HG03108 (cell line): ENCODE results near the gene VIPR2.

ENCODE experiments used
- ATAC-seq: cut with Tn5 transposase; IDR thresholded peaks from one replicate; pipeline ENCODE4 v1.9.1; 2021; ENCODE audit warnings: moderate library complexity; ENCODE audit not compliant: unreplicated experiment

VIPR2 gene

DNA sequence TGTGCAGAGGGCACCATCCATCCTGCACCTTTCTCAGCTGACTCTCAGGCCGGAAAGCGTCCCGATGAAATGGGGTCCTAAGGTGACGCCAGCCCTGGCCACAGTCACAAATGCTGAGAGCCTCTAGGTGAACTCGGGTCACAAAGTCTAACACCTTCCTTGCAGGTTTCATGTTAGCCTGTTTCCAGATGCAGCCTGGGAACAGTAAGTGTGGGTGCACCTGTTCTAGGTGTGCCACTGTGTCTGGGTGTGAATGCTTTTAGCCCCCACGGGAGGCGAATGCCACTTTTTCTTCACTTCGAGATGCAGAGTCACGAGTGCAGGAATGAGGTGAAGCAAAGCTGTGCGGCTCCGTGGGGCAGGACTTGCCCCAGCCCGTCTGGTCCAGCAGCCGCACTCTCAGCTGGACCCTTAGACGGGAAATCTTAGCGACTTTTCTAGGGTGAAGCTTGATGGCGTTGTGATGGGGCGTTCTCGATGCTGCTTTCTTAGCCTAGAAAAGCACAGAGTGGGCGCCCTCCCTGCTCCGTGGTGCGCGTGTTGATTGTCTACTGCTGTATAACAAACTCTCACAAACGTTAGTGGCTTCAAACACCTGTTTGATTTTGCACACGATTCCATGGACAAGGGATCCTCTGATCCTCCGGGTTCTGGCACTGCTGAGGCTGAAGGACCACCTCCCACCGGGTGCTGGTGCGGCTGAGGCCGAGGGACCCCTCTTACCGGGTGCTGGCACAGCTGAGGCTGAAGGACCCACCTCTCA is 13.6 kb upstream of the VIPR2 start:
- ATAC-seq: no peak

DNA sequence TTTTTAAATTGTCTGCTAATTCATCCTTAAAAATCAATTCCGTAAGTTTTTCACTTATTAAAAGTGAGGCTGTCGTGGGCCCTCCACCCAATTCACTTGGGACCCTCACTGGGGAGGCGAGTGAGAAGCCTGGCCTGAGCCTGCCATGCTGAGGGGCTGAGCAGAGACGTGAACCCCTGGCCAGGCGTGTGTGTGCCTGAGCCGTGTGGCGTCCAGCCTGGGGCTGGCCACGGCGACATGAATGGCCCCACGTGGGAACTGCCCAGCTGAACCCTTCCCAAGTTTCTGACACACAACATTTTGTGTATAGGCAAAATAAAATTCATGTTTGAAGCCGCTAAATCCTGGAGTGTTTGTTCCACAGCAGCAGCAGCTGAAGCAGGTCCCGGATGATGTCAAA is 13.0 kb upstream of the VIPR2 start:
- ATAC-seq: no peak

DNA sequence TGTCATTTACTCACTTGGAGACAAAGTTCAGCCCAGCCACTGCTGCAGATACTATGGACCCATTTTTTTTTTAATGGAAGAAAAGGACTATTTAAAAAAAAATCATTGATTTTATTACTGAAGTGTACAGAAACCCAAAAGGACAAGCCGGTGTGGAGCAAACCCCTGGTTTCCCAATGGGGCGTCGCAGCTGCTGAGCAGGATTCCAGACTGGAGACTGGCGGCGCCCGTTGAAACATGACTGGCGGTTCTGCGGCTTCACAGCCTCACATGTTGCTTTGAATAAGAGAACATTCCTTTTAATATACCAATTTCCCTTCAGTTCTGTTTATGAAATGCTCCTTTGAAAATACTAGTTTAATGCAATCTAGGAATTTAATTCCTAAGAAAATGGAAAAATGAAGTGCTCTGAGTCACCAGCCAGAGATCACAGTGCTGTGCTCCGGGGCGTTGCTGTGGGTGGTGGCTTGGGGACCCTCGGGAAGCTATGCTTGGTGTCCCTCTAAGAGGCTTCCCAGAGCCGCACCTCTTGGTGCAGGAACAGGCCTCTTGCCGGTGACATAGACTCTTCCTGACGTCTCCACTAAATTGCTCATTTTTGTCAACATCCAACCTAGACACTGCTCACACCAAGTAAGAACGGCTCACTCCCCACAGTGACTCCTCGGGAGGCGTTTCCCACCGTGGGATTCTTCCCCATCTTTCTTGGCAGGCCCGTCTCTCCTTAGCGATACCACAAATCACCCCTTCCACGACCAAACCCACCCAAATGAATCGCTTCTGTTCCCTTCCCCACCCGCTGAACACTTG is 12.0 kb upstream of the VIPR2 start:
- ATAC-seq: no peak

DNA sequence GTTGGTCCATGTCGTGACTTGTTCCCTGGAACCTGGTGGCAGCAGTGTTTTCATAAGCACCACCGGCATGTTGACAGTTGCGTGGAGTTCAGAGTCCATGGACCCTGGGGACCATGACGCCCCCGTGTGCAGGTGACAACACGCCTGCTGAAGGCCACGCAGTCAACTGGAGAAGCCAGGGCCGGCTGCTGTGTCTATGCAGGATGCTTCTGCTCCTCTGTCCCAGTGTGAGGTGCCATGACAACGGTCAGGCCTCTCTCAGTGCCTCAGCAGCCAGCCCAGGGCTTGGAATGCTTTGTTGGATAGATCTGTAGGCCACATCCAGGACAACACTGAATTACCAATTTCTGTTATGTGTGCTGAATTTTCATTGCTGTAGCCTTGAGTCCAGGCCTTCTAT is 10.7 kb upstream of the VIPR2 start:
- no peak for ATAC-seq

DNA sequence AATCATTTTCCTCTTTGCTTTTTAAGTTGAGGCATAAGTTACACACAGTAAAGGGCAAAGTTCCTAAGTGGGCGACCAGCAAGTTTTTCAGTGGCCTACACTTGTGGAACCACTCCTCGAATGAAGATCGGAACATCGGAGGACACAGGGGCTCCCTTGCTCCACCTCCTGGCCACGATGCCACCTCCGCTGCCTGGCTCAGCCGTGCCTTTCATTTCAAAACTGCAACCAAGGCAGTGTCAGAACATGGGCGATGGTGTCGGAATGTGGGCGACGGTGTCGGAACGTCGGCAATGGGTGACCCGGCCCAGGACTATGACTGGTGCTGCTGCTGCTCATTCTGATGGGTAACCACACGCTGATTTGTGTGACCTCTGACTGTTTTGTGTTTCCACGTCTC is 9.6 kb upstream of the VIPR2 start:
- ATAC-seq: no peak

DNA sequence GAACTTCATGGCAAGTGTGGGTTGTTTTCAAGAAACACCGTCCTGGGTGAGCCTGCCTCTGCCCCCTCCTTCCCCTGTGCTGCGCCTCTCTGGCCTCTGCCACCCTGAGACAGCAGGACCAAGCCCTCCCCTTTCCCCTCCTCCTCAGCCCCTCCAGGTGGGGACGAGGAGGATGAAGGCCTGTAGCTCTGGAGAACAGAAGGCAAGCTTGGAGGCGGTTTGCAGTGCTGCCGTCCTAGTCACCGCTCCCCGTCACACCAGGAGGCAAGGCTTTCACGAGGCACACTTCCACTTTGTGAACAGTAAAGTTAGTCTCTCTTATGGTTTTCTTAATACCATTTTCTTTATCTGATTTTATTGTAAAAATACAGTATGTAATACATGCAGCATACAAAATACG is 8.8 kb upstream of the VIPR2 start:
- no peak for ATAC-seq

DNA sequence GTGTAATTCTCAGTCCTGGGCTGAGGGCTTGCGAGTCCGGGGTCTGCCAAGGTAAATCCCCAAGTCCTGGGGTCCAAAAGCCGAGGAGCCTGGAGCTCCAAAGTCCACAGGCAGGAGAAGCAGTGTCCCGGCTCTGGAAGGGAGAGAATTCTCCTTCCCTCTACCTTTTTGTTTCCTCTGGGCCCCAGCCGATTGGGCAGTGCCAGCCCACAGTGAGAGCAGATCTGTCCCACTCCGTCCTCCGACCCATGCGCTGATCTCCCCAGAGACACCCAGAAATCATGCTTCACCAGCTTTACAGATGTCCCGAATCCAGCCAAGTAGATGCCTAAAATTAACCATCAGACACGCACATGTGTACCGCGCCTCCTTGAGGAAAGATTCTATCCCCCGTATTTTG is 8.1 kb upstream of the VIPR2 start:
- no peak for ATAC-seq

DNA sequence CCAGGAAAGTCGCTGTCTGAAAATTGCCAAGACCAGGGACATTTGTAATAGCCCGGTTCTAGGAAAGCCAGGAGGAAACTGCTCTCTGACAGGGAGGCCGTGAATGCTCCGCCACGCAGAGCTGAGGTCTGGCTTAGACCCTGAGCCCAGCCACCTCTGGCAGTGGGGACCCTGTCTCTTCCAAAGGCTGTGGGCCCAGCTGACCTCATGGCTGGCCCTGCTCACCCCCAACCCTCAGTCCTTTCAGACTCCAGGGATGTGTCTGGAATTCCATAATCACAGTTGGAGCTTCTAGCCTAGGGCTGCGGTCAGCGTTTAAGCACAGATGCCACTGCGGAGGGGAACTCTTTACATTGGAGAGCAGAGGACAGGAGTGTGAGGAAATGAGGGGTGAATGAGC is 6.6 kb upstream of the VIPR2 start:
- ATAC-seq: no peak

DNA sequence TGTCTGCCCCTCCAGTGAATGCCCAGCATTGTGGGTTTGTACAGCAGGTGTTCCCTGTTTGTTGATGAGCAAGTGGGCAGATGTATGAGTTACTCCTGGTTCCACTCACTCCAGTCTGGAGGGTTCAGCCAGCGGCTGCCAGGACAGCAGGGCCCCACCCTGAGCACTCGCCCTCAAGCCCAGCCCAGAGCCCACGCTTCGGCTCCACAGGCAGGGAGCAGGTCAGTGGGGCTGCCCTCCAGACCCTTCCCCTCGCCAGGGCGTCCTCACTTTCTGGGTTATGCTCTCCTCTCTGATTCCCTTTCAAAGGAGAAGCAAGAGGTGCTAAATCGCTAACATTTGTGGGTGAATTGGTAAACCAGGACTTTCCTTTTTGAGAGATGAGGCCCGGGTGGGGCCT is 4.8 kb upstream of the VIPR2 start:
- ATAC-seq: no peak

DNA sequence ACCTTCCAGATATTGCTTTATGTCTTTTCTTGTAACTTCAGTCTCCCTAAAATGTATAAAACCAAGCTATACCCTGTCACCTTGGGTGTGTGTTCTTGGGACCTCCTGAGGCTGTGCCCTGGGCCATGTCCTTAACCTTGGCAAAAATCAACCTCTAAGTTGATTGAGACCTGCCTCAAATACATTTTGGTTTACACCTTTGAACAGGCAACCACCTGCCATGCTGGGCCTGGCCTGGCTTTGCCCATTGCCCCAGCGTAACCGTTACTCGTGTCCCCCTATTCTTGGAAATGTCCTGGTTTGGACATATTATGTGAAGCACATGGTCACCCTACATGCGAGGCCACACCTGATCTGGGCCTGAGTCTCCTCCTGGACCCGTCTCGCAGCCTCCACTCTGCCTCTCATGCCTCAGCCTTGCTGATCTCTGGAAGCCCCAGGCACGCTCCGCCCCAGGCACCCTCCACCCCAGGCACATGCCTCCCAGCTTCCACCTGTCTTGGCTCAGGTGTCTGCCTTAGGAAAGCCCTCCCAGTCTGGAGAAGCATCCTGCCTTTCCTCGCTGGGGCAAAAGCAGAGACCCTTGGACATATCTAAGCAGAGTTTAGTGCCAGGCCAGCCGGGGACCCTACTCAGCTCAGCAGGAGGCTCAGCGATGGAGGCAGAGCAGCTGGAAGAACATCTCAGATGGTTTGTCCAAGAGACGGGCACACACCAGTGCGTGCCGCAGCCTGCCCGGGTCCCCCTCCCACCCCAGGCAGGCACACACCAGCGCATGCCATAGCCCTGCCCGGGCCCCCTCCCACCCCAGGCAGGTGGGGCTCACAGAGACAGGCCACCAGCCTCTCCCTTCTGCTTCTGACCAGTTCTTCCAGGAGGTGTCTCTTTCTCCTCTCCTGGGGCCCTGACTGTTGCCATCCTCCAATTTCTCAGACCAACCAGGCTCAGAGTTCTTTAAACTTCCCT is 4.0 kb upstream of the VIPR2 start:
- no peak for ATAC-seq

DNA sequence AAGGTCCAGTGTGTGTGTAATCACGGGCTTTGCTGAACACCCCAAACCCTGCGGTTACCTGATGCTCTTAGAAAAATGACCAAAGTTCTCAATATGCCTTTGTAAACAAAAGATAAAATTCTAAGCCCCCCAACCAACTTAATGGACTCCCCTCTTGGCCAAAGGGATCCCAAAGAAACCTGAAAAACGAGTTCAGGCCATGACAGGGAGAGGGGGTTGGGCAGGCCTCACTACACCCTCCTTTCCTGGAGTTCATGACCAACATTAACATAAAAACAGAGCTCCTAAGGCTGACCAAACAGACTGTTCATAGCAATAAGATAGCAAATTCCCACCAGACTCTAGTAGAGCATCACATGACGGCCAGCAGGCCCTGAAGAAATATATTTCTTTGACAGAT is 3.0 kb upstream of the VIPR2 start:
- no peak for ATAC-seq

DNA sequence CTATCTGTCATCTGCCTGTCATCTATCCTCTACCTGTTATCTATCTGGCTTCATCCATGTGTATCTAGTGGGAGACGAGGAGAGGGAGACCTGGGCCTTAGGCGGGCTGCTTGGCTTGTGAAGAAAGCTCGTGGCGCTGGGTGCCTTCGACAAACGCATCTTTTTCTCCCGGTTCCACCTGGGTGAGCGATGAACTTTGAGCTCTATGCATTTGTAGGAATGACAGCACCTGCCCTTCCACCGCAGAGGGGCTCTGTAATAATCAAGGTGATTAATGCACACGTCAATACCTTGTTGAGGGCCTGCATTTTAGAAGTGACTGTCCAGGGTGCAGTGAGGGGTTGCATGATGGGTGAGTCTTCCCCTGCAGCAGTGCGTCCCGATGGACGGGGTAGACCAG is 2.6 kb upstream of the VIPR2 start:
- no peak for ATAC-seq

DNA sequence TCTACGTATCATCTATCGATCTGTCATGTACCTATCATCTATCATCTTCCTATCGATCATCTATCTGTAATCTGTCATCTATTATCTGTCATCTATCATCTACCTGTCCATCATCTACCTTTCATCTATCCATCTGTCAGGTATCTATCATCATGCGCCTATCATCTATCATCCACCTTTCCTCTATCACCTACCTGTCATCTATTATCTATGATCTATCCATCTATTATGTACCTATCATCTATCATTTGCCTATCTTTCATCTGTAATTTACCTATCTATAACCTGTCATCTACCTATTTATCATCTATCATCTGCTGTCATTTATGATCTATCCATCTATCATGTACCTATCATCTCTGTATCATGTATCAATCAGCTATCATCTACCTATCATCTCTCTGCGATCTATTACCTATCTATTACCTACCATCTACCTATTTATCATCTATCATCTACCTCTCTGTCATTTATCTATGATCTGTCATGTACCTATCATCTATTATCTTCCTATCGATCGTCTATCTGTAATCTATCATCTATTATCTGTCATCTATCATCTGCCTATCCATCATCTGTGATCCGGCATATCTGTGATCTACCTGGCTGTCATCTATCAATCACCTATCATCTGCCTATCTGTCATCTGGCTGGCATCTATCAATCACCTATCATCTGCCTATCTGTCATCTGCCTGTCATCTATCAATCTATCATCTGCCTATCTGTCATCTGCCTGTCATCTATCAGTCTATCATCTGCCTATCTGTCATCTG is 1.6 kb upstream of the VIPR2 start:
- no peak for ATAC-seq

DNA sequence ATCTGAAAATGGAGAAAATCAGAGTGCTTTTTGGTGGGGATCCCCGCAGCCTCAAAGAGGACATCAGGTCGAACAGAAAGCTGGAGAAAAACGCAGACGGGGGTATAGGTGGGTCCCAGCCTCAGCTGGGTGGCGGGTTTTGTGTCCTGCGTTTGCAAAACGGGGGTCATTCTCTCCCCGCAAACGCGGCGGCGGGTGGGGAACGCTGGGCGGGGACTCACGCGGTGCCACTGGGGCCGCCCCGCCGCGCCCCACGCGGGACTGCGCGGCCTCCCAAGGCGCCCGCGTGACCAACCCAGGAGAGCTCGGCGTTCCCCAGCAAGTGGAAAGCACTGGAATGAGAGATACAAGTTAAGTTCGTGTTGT is 806 bp upstream of the VIPR2 start:
- ATAC-seq: no peak

DNA sequence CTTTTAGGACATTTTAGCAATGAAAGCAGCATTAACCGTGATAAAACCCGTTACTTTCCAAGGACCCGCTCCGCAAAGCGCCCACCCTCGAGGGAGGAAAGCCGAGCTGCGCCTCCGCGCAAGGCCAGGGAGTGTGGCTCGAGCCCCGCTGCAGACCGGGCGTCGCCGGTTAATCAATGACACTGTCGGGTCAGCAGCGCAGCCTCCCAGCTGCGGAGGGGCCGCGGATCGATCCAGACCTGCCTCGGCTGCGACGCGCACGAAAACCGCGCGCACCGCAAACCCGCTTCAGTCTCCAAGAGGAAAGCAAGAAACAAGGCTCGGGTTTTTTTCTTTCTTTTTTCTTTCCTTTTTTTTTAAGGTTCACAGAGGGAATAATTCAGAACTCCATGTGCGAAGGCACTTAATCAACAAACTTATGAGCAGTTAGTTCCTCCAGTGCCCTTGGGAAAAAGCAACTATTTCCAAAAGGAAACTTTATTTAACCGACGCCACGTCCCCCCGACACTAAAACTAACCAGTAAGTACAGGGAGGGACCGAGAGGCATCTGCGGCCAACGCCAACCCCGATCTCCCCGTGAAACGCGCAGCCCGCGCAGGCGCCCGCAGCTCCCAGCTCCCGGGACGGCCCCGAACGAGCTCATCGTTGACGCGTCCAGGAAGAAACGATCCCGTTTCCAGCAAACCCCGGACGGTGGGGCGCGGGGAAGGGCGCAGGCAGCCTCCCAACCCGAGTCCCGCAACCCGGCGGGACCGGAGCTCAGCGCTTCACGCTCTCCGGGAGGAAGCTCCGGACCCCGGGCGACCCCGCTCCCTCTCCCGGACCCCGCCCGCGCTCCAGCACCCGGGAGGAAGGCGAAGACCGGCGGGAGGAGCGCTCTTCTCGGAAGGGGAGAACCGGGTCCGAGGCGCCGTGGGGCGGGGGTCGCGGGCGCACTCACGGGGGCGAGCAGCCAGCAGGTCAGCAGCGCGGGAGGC is 598 bp downstream of the VIPR2 start:
- no peak for ATAC-seq

DNA sequence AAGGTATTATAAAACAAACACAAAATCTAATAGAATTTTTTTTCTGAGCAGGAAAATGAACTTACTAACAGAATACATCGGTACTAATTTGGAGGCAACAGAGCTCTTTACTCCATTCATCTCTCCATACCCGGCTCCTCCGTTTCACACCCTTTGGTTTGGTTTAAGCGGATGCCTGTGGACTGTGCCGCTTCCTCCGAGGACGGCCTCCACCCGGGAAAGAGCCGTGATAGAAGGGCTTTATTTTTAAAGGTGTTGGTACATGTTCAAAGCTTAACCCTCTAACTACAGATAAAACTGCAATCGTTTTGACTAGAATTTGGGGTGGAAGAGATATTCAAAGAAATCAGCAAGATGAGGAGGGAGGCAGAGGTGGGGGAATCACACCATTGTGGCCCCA is 1.9 kb downstream of the VIPR2 start:
- ATAC-seq: no peak

DNA sequence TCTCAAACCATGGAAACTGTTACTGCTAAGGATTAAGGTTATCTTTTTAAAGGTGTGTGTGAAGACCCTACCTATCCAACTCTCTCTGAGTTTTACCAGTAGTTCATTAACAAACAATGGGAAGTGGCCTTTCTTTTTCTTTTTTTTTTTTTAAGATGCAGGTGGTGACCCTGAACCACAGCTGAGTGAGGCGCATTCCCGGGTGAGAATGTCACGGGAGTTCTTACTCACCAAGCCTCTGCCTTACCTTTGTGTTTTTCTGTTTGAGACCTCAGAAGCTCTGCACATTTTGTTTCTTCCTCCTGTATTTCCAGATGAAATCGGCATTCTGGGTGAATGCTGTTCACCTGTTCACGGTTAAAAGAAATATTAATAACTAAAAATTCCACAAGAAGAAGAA is 2.5 kb downstream of the VIPR2 start:
- no peak for ATAC-seq

DNA sequence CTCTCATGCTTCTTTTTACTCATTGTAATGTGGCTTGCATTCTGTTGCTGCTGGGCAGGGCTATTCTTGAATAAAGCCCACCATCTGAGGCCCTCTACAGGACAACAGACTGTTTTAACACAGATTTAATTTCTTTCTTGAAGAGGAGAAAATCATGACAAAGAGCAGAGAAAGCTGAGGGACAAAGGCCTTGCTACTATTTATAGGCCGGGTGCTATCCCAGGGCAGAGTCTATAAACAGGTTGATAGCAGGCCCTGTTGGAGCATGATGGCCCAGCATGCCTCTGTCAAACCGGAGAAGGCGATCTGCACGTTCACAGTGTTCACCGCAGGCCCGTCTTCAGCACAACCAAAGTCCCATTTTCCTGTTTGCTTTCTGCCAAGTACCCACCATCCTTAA is 3.0 kb downstream of the VIPR2 start:
- ATAC-seq: no peak

DNA sequence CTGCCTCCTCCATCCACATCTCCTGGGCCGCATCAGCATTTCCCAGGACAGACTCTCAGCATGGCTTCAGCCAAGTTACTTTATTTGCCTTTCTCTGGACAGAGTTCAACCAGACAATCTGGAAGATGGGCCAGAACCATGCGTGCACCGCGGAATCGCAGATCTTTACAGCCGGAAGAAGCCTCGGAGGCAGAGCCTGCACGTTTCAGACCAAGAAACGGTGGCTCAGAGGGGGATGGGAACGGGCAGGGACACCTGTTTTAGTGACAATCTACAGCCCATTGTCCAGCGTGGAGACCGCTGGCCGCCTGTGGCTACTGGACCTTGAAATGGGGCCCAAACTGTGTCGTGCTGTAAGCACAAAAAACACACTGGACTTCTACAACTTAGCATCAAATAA is 3.5 kb downstream of the VIPR2 start:
- no peak for ATAC-seq
